ELF-1 (cell line): ENCODE results near the gene BNIPL.
A peak's percentile ranks its signal among the peaks of the same experiment; 100 is the strongest.

Experiments
- DNase-seq: peaks from one replicate; pipeline ENCODE4 v3.0.0-alpha.2; 2016; ENCODE audit warnings: low read depth, low spot score

BNIPL gene

DNA sequence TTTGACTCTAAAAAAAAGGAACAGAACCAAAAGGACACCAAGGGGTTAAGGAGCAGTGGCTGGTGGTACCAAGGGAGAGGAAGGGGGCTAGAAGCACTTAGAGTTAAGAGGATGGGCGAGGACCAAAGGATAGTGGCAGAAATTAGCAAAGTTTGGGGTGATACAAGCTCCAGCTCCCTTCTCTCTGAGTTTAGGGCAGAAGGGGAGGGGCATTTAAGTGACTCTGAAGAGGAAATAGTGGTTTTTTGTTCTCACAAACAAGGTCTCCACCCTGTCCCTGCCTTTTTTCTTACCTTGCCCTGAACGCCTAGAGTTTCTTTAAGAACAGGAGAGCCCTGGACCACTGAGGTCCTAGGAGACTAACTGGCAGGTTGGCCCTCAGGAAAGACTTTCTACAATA lies 19.8 kb downstream of the BNIPL start:
- DNase-seq: no peak

- peak; percentile 90 for DNase-seq
Measured at GRCh38 chr1:151058692-151059091, 22.3 kb downstream of the BNIPL start.

DNA sequence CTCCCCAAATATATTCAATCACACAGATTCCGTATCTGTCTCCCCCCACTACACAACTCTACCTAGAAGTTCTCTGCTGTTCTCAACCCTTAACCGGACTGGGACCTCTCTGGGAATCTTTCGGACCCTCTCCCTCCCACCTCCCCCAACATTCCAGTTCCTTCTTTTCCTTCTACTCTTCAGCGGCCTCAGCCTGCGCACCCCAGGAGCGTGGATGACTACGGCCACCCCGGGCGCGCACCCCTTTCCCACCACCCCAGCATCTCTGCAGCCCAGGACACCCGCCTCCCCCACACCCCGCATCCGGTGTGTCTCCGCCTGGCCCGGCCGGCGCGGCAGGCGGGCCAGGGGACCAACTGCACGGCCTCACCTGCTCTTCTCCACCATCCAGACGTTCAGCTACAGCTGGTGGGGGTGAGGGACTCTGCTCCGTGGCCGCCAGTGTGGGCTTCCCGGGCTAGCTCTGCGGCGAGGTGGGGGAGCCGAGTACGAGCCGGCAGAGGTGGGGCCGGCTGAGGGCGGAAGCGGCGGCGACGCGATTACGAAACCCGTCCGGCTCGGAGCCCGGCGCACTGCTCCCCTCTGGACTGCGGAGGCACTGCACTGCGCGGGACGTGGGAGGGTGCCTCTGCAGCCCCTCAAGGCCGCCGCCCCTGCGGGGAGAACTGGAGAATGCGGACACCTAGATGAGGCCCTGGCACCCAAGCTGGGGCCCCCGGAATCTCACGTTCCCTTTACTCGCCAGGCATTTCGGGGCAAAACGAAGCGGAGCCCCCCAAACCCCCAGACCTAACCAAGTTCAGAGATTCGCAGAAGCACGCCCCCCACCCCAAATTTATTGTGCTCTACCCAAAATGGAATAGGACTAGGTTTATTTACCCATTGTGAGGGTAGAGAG lies 23.0 kb downstream of the BNIPL start, which contains the start of gene CDC42SE1:
Gene CDC42SE1 (minus strand): TSS at position 514 of the 898 bp plus-strand sequence. CDS start 3,892 bp downstream, outside the sequence.
- DNase-seq: peak; percentile 92

- DNase-seq: peak; percentile 96
Measured at GRCh38 chr1:151060007-151060656, 23.7 kb downstream of the BNIPL start, which contains the start of gene MLLT11. MLLT11 (plus strand) TSS chr1:151060397; CDS start chr1:151067225, 6,828 bp downstream.

DNA sequence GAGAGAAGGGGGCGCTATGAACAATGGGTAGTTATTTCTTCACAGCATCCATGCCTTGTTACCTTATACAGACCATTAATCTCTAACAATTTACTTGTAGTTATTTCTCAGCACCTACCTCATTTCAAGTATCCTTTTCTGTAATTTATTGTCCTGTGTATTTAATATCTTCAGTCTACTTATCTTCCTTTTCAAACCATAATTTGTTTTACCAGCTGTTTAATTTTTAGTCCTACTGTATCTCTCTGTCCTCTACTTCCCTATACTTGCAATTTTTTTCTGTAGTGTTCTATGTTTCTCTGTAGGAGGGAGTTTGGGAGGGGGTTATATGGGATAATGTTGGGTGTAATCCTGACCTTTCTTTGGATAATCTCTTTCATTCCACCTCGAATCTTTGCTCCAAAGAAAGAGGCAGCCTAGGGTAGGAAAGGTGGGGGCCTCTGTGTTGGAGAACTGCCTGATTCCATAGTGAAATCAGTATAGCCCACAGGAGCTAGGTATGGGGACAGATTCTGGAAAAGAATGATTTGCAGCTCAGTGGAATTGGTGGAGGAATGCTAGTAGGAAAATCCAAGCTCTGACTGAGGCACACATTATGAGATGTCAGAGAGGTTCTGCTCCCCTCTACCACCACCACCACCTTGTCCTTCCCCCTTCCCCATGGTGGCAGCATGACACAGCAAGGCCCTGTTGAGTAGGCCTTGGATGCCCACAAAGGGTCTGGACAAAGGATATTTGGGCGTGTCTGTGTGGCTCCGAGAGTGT lies 24.5 kb downstream of the BNIPL start:
- peak; percentile 34 for DNase-seq

- no peak for DNase-seq
Measured at GRCh38 chr1:151061704-151062103, 25.3 kb downstream of the BNIPL start.

GRCh38 chr1:151062741-151063371 lies 26.5 kb downstream of the BNIPL start:
- peak; percentile 20 for DNase-seq

DNA sequence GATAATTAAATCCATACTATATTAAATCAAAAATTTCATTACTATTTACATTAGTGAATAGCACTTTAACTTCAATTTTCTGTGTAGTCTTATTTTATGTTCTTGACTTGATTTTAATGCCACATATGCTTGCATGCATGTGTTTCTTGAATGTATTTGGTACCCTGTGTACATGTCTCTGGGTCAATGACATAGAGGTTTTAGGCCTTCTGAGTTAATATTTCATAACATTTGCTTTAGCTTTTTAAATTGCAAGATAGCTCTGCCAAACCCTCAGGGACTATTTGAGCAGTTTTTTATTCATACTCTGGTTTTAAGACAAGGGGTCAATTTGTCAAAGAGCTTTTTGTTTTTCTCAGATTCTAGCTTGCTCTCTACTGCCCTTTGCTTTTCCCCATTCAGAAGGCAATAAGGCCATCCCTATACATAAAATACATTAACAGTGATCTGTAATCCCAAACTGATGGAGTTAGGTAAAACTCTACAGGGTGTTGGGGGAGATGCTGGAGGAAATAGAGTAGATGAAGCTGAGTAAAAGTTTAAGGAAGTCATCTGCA lies 28.8 kb downstream of the BNIPL start:
- no peak for DNase-seq

DNA sequence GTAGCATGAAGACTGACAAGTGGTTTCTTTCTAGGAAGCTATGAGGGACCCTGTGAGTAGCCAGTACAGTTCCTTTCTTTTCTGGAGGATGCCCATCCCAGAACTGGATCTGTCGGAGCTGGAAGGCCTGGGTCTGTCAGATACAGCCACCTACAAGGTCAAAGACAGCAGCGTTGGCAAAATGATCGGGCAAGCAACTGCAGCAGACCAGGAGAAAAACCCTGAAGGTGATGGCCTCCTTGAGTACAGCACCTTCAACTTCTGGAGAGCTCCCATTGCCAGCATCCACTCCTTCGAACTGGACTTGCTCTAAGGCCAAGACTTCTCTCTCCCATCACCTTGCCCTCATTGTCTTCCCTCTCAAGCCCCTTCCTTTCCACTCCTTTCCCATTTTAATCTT lies 30.8 kb downstream of the BNIPL start:
- DNase-seq: no peak

- DNase-seq: no peak
Measured at GRCh38 chr1:151069103-151069486, 32.7 kb downstream of the BNIPL start.

- peak; percentile 94 for DNase-seq
Measured at GRCh38 chr1:151070474-151071276, 34.3 kb downstream of the BNIPL start, which contains the start of gene GABPB2. GABPB2 (plus strand) TSS chr1:151070761; CDS start chr1:151088190, 17,429 bp downstream.

- DNase-seq: no peak
Measured at GRCh38 chr1:151072224-151072623, 35.8 kb downstream of the BNIPL start.

DNA sequence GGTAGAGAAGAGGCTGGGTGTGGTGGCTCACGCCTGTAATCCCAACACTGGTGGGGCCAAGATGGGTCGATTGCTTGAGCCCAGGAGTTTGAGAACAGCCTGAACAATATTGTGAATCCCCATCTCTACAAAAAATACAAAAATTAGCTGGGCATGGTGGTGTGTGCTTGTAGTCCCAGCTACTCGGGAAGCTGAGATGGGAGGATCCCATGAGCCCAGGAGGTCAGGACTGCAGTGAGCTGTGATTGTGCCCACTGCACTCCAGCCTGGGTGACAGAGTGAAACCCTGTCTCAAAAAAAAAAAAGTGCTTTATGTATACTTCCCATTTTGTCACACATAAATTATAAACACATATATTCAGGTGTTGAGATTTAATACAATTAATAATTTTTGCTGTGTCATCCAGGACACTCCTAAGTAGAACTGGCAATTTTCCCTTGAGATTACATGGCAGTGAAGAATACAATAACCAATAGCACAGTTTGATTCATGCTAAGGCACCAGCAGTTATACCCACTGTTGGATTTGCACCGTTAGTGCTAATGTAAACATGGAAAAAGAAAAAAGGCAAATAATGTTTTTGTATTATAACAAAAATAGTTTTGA lies 49.7 kb downstream of the BNIPL start:
- DNase-seq: no peak
